ENCODE measurements around the gene DIRAS1. TPM values are rescaled to one million over a fixed set of nuclear protein-coding genes. Genes with fewer than 3 reads are reported as not detected.

Gene DIRAS1
- total RNA-seq, 1 donor from 2014 or later: 0.71 TPM

- H3K9me3 ChIP-seq: no peaks in the 10 kb centered on the region
Measured at GRCh38 chr19:2734589-2735288, 13.6 kb upstream of the DIRAS1 start.

GRCh38 chr19:2733930-2734588 lies 12.9 kb upstream of the DIRAS1 start:
- no peak overlapping the region for H3K4me3 ChIP-seq
- peaks cover 10% of the 10 kb centered on the region for H3K4me1 ChIP-seq
- peaks cover 41% of the 10 kb centered on the region for H3K36me3 ChIP-seq
- no peaks in the 10 kb centered on the region for H3K27me3 ChIP-seq (ENCODE audit: low read depth)
- DNase-seq: no peak
- no peak overlapping the region for H3K27ac ChIP-seq
- ATAC-seq: no peak
- intact Hi-C loops (cut with DNase I): no loop called here
- no peak for TF ChIP-seq CTCF (IDR thresholded peaks at IDR 0.05)
- no peaks in the 10 kb centered on the region for H3K9me3 ChIP-seq

More at GRCh38 chr19:2734589-2735288, 13.6 kb upstream of the DIRAS1 start:
- Histone ChIP-seq H3K27ac (no peak overlapping the region), H3K4me1 (peaks cover 15% of the 10 kb centered on the region), H3K27me3 (ENCODE audit: low read depth) (no peaks in the 10 kb centered on the region), H3K36me3 (peaks cover 41% of the 10 kb centered on the region), H3K4me3 (no peak overlapping the region)
- TF ChIP-seq CTCF (IDR thresholded peaks at IDR 0.05): no peak
- DNase-seq: no peak
- intact Hi-C loops (cut with DNase I): no loop called here
- ATAC-seq: no peak

GRCh38 chr19:2732883-2733282 lies 11.7 kb upstream of the DIRAS1 start:
- no peaks in the 10 kb centered on the region for H3K9me3 ChIP-seq
- H3K4me1 ChIP-seq: no peaks in the 10 kb centered on the region
- TF ChIP-seq CTCF (IDR thresholded peaks at IDR 0.05): no peak
- intact Hi-C loops (cut with DNase I): no loop called here
- peaks cover 41% of the 10 kb centered on the region for H3K36me3 ChIP-seq
- no peak overlapping the region for H3K27ac ChIP-seq
- H3K27me3 ChIP-seq (ENCODE audit: low read depth): no peaks in the 10 kb centered on the region
- DNase-seq (no peak), ATAC-seq (no peak)
- H3K4me3 ChIP-seq: no peak overlapping the region

GRCh38 chr19:2732157-2732725 lies 11.1 kb upstream of the DIRAS1 start:
- Histone ChIP-seq H3K4me3 (no peak overlapping the region), H3K27ac (no peak overlapping the region), H3K36me3 (peaks cover 41% of the 10 kb centered on the region), H3K4me1 (no peaks in the 10 kb centered on the region), H3K27me3 (ENCODE audit: low read depth) (peaks cover 1% of the 10 kb centered on the region), H3K9me3 (no peaks in the 10 kb centered on the region)
- no peak for TF ChIP-seq CTCF (IDR thresholded peaks at IDR 0.05)
- DNase-seq (no peak), ATAC-seq (no peak)
- intact Hi-C loops (cut with DNase I): no loop called here

- no peak for DNase-seq
- no peaks in the 10 kb centered on the region for H3K4me1 ChIP-seq
- H3K36me3 ChIP-seq: peaks cover 34% of the 10 kb centered on the region
- peaks cover 10% of the 10 kb centered on the region for H3K27me3 ChIP-seq (ENCODE audit: low read depth)
- intact Hi-C loops (cut with DNase I): no loop called here
- H3K4me3 ChIP-seq: no peak overlapping the region
- TF ChIP-seq CTCF (IDR thresholded peaks at IDR 0.05): no peak
- no peak overlapping the region for H3K27ac ChIP-seq
- no peak for ATAC-seq
- no peaks in the 10 kb centered on the region for H3K9me3 ChIP-seq
Measured at GRCh38 chr19:2731181-2731995, 10.2 kb upstream of the DIRAS1 start.

All from lower lobe of right lung (tissue), 2 donors.